Raji (cell line): Measurements from ENCODE around the gene TEP1.
A peak's percentile ranks its signal among the peaks of the same experiment; 100 is the strongest.

ENCODE experiments used
- POLR2A ChIP-seq: IDR thresholded peaks from 2 replicates; pipeline ENCODE4 v1.6.1; 2011; ENCODE audit warnings: low read depth, low read length, control low read depth; ENCODE audit not compliant: insufficient read depth

Gene TEP1

GRCh38 chr14:20412876-20413743 lies at the start of gene TEP1:
Gene TEP1 (minus strand): TSS chr14:20413501. CDS start chr14:20408439, 5,062 bp downstream.
- TF ChIP-seq POLR2A = peak; percentile 72

DNA sequence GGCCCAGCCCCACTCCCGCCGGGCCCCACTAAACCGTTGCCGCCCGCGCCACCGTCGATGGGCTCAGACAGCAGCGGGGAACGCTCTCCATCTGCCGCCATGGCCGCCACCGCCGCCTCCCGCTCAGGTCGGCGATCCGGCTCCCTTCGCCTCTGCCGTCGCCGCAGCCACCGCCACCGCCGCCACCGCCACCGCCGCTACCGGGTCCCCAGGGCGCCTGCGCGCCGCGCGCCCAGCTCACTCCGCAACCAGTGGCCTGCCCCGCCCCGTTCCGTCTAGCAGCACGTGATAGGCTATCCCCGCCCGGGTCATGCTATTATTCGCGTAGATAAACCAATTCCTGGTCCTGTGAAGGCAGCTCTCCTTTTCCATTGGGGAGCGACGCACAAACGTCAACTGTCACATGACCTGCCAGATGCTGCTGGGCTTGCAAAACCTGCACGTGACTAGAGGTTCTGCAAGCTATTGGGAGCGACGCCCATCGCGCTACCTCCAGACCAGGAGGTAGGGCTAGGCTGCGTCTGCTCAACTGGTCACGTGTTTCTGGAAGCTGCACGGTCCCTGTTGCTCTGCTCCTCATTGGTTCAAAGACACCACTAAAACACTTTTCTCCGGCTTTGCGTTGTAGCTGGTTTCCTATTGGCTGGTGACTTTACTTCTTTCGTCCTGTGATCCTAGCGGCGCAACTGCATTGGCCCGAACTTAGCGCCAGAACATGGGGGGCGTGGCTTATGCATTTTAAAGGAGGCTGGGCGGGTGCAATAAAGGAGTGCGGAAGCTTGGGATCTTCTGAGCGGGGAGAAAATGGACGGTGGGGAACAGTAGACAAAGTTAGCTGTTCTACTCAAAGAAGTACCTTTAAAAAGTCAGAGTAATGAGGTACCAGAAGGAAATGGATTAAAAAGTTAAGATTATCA lies 48.2 kb upstream of the TEP1 start, which contains the start of gene PIP4P1:
TSS of gene PIP4P1 (minus strand) at position 210 of the 917 bp plus-strand sequence. CDS start at position 101, 109 bp downstream.
- TF ChIP-seq POLR2A = peak; percentile 95

DNA sequence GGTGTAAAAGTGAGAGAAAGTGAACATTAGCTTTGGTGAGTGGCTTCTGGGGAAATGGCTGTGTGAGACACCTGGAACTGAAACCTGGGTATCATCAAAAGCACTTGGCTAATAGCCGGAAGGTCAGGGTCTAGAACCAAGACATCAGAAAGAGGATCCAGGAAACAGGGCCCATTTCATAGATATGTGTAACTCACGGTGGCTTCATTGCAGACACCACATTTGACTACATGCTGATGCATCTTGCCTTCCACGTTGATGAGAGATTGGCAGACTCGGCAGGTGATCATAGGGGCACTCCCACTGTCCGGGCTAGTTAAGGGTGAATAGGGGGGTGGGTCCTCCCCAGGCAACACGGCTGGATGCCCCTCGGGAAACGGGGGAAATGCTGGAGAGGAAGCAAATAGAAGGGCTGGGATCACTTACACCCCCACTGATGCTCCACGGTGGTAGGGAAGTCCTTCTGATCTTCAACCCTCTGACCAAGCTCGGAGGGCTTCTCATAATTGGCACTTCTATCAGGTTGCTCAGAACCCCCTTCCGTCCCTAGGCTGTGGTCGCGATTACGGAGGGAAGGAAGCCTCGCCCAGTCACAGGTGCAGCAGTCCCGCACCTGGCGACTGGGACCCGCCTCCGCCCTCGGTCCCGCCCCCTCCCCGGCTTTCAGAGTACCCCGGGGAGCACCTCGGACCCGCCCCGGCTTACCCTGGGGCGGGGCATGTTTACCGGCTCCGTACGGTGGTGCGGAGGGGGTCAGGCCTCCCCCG lies 47.3 kb upstream of the TEP1 start:
- TF ChIP-seq POLR2A = no peak

DNA sequence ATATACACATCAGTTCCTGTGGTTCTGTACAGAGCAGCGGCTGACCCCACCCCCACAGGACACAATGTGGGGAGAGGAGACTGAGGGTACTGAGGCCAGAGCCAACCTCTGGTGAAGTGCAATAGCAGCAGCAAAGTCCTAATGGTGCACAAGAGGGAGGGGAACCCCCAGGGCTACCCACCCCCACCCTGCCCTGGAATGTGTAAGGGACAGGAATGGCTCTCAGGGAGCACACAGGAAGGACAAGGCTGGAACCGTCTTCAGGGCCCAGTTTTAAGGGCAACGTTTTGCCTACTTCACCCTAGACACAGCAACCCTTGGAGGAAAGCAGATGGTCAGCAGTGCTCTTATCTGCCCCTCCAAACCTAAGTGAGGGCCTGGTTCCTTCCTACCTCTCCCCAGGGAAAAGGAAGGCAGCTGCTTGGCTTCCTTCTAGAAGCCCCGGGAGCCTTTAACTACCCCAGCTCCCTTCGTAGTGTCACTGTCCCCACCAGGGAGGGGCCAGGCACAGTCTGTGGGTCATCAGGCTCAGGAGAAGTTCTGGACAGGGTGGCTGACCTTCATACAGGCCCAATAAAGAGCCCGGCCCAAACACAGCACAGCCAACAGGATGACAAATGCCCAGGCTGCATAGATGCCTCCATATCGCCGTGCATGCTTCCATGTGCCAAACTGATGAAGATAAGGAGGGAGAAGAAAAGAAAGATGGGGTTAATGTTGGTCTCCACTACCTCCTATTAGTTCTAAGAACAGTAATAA lies 44.9 kb upstream of the TEP1 start:
- peak; percentile 48 for TF ChIP-seq POLR2A

GRCh38 chr14:20456971-20457370 lies 43.7 kb upstream of the TEP1 start:
- no peak; the same call in 1 of the 2 replicates for TF ChIP-seq POLR2A

DNA sequence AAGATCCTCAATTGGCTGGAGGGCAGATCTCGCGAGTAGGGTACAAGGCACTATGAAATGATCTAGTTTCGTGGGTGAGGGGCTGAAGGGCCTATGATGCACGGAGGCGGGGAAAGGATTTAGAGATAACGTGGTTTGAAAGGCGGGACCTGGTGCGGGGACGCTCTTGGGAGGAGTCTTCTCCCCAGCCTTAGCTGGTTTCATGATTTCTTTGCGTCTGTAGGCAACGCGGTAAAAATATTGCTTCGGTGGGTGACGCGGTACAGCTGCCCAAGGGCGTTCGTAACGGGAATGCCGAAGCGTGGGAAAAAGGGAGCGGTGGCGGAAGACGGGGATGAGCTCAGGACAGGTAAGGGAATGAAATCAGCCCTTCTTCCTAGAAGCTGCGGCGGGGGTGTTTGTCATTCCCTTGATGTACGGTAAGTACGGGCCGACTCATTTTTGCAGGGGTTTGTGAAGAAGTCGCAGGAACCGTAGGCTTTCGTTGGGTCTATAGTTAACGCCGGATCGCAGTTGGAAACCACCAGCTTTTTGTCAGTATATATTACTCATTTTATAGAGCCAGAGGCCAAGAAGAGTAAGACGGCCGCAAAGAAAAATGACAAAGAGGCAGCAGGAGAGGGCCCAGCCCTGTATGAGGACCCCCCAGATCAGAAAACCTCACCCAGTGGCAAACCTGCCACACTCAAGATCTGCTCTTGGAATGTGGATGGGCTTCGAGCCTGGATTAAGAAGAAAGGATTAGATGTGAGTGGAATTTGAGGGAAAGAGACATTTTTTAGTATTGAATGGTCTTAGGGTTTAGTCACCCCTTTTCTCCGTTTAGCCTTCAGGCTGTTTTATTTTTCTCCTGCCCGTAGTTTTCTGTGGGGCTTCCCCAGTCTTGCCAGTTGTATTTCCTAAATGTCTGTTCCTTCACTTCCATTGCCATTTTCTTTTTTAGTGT lies 42.3 kb upstream of the TEP1 start:
- no peak for TF ChIP-seq POLR2A

DNA sequence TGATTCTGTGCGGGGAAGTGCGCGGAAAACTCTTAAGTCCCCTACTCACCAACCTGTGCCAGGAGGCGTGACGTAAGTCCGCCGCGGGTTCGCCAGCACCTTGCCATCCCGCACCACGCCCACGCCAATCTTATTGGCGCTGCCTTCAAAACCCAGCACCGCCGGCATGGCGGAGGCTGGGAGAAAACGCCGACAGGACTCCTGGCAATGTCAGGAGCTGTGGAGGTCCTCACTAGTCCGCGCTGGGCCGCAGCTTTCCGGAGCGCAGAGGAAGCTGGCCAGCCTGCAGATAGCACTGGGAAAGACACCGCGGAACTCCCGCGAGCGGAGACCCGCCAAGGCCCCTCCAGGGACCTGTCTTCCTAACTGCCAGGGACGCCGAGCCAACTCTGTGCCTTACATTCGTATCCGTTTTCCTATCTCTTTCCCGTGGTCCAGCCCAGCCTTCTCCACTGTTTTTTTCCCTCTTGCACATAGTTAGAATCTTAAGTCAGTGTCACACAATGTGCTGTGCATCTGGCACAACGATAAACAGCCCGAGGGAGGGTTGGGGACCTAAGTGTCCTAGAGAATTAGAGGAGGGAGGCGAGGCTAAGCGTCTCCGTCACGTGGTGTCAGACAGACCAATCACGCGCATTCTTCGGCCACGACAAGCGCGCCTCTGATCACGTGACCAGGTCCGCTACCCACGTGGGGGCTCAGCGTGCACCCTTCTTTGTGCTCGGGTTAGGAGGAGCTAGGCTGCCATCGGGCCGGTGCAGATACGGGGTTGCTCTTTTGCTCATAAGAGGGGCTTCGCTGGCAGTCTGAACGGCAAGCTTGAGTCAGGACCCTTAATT lies 41.4 kb upstream of the TEP1 start, which contains the start of the genes APEX1 and OSGEP:
TSS of gene APEX1 (plus strand) at position 711 of the 839 bp plus-strand sequence. CDS start 420 bp downstream, outside the sequence.
TSS of gene OSGEP (minus strand) at position 297 of the 839 bp plus-strand sequence. CDS start at position 168, 129 bp downstream.
- peak; percentile 85 for TF ChIP-seq POLR2A

DNA sequence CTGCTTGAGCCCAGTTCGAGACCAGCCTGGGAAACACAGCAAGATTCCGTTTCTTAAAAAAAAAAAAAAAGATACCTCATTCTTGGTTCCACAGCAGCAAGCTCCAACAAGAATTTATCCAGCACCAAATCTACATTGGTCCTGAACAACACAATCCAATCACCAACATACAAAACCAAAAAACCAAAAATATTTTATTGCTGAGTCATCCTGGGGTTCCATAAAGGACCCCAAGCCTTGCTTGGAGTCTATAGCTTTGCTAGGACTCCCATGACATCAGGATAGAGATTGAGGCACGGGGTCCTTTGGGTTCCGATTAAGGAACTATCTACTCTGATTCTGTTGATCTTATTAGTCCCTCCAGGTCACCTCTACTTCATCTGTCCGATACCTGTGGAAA lies 33.6 kb upstream of the TEP1 start:
- TF ChIP-seq POLR2A = no peak

- no peak for TF ChIP-seq POLR2A
Observed at GRCh38 chr14:20441461-20441860, 28.2 kb upstream of the TEP1 start.

DNA sequence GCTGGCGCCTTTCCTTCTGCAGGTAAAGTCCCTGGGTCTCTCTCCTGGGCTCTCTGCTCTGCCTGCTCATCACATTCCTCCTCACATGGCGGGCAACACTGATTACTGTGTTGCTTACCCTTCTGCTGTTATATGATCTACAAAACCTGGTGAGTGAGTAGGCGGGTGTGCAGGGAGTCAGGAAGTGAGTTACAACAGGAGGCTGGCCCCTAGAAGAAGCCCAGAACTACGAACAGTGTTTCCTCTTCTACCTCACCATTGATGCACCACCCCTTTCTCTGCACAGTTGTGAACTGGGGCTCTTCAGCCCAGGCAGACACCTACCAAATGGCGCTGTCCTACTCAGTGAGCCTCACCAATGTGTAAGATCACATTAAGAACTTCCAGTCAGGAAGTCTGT lies 27.6 kb upstream of the TEP1 start:
- TF ChIP-seq POLR2A = no peak

DNA sequence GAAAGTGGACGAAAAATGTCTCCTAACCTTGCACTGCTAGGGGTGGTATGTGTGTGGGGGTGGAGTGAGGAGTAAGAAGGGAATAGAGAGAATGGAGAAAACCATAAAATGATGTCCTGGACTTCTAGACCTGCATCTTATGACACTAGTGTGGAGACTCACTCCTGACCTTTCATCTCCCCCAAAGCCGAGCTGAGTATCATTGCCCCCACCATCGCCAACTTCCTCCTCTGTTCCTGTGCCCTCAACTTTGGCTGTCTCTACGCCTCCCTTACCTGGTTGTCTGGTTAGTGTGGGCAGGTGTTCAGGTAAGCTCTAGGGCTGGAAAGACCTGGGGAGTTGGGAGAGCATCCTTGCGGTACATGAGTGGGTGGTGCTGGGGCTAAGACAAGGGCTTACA lies 27.2 kb upstream of the TEP1 start:
- no peak for TF ChIP-seq POLR2A

DNA sequence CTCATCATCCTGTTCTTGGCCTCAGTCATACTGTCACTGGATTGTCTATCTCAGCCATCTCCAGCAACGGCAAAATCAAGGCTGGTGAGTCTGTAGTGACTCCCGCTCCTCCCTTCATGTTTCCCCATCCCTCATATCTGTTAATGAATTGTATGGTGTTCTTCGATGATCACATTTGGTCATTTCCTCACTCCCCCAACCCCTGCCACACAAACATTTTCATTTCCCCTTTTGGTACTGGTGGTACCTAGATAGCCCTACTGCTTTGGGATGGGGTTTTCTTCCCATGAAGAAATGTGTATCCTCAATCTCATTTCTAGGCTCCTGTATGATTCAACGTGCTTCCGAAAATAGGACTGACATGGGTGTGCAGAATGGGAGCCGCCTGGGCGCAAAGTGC lies 25.4 kb upstream of the TEP1 start:
- no peak for TF ChIP-seq POLR2A
